Endometrial microvascular endothelial cells (primary cell): ENCODE measurements around the gene ADAM10. TPM values are rescaled to one million over a fixed set of nuclear protein-coding genes. Genes with fewer than 3 reads are reported as not detected.
"Not testable (repeated sequence)": the region's sequence is repeated elsewhere in the genome, so short reads cannot be mapped to it uniquely, and the experiment has no call there.

Source experiments
- in situ Hi-C: cut with HindIII; loops from 2 replicates; pipeline ENCODE4 v1.10.0; 2017; ENCODE audit warnings: low sequenced_read_pairs, low pct_unique_long_range_greater_than_20kb; ENCODE audit errors: inconsistent ontology term
- total RNA-seq: library from RNA; depleted of rRNA; stranded (reverse); fragments of >200 nt; gene quantifications from one replicate; pipeline ENCODE4 v1.2.3, GENCODE V29; 2015; ENCODE audit errors: inconsistent ontology term

Gene ADAM10, protein sequence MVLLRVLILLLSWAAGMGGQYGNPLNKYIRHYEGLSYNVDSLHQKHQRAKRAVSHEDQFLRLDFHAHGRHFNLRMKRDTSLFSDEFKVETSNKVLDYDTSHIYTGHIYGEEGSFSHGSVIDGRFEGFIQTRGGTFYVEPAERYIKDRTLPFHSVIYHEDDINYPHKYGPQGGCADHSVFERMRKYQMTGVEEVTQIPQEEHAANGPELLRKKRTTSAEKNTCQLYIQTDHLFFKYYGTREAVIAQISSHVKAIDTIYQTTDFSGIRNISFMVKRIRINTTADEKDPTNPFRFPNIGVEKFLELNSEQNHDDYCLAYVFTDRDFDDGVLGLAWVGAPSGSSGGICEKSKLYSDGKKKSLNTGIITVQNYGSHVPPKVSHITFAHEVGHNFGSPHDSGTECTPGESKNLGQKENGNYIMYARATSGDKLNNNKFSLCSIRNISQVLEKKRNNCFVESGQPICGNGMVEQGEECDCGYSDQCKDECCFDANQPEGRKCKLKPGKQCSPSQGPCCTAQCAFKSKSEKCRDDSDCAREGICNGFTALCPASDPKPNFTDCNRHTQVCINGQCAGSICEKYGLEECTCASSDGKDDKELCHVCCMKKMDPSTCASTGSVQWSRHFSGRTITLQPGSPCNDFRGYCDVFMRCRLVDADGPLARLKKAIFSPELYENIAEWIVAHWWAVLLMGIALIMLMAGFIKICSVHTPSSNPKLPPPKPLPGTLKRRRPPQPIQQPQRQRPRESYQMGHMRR
- total RNA-seq, result 169 TPM

DNA sequence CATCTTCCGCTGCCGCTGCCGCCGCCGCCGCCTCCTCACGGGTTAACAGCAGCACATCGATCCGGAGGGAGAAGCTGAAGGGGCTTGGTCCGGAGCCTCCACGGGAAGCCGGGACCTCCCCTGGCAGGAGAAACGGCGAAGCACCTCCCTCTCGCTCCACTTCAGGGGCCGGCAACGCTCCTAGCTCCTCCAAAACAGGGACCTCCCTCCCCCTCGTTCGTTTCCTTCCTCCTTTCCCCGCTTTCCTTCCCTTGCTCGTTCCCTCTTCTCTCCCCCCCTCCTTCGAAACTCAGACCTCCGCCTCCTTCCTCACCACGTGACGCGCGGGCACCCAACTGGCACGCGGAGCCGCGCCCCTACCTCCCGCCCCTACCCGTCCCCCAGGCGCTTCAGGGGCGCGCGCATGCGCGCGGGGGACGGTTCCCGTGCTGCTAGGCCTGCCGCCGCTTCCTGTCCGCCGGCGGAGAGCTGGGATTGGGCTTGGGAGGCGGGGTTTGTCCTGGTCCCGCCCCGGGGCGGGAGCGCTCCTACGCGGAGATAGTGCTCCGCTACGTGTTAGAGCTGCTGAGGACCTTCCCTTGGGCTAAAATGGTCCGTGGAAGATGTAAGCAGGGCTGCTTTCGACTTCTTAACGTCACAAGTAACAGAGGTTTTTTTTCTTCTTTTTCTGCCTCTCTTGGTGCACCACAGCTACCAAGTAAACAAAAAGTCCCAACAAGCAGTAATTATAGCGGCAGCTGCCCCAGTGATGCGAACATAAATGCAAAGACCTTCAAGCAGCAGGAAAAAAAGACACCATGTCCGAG, at the start of gene ADAM10:
Gene ADAM10, minus strand, starts transcription at position 176 of the 806 bp plus-strand sequence. Its CDS starts 173 bp downstream, at position 3.
- in situ Hi-C loops, result no loop called here

DNA sequence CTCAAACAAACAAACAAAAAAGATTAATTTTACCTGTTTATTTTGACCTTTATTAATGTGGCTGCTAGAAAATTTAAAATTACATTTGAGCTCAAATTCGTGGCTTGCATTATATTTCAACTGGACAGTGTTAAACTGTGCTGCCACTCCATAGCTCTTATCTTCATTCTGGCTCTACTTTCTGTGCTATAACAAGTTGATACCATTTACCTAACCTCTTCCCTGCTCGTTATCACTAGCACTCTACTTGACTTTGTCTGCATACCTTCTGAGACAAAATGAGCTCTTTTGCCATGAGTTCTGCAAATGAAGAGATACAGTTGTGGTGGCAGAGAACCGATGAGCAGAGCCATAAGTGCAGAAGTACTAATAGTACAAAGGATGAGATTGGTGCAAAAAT, 48.0 kb upstream of the ADAM10 start:
- in situ Hi-C loops, result no loop called here

DNA sequence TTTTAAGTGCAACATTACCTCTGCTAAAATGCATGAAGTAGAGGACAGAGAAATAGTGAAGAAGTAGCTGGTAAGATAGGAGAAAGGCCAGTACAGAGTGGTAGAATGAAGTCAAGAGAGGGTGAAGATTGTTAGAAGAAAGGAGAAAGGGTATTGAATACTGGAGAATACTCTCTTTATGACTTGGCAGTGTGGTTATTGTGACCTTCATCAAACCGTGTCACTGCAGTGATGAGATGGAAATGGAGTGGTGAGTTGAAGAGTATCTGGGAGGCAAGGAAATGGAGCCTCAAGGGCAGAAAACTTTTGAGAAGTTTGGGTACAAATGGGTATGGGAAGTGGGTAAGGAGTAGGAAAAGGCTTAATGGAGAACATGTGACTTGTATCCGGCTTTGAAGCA, 46.3 kb upstream of the ADAM10 start:
- in situ Hi-C loops, result no loop called here

GRCh38 chr15:58793862-58794261, 44.4 kb upstream of the ADAM10 start:
- in situ Hi-C loops, result no loop called here

- in situ Hi-C loops, result no loop called here
Measured at GRCh38 chr15:58788056-58788710, 38.7 kb upstream of the ADAM10 start.

DNA sequence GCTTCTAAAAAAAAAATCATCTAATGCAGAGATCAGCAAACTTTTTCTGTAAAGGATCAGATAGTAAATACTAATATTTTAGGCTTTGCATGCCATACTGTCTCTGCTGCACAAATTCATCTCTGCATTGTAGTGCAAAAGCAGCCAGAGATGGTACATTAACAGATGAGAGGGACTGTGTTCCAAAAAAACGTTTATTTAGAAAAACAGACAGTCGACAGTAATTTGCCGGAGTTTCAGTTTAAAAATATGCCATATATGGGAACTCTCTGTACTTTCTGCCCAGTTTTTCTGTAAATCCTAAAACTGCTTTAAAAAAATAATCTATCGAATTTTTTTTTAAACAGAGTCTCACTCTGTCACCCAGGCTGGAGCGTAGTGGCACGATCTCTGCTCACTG, 35.8 kb upstream of the ADAM10 start:
- in situ Hi-C loops, result no loop called here

GRCh38 chr15:58779554-58779953, 30.0 kb upstream of the ADAM10 start:
- in situ Hi-C loops, result no loop called here

DNA sequence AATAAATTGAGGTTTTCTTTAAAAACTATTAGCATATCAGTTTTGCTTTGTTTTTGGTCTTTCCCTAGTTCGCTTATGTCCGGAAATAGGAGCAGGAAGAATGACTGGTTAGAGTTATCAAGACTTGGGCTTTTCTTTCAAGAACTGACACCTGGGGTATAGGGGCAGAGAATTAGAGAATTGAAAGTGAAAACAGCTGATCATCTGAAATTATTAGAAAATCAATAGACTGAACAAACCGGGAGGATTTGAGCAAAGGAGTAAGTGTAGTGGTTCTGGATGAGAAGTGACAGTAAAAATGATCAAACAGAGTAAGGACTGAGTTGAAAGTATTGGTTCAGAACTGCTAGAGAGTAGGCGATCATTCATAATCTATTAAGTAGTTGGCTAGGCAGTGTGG, 27.6 kb upstream of the ADAM10 start:
- in situ Hi-C loops, result no loop called here

DNA sequence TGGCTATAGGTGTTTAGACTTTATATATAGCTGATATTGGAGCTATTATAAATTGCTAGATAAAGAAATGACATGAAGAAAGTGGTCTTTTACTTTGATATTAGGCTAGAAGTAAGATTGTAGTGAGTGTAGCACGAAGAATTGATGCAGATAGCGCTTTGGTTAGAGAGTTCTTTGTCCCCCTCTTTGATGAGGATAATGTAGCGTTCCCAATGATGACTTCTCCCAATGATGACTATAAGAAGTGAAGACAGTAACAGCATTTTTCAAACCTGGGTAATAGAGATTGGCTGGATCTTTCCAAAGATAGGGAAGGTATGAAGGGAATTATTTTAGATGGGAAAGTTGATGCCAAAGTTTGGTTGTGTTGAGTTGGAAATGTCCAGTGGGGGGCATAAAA, 25.9 kb upstream of the ADAM10 start:
- in situ Hi-C loops, result no loop called here

- in situ Hi-C loops, result no loop called here
Measured at GRCh38 chr15:58773024-58773423, 23.5 kb upstream of the ADAM10 start.

GRCh38 chr15:58771621-58772250, 22.2 kb upstream of the ADAM10 start:
- in situ Hi-C loops, result no loop called here

GRCh38 chr15:58770857-58771620, 21.5 kb upstream of the ADAM10 start, which contains the start of gene MINDY2:
Gene MINDY2, plus strand, starts transcription at chr15:58771302. Its CDS starts 94 bp downstream, at chr15:58771396.
- in situ Hi-C loops, result no loop called here

GRCh38 chr15:58770519-58770856, 21.0 kb upstream of the ADAM10 start:
- in situ Hi-C loops, result no loop called here

DNA sequence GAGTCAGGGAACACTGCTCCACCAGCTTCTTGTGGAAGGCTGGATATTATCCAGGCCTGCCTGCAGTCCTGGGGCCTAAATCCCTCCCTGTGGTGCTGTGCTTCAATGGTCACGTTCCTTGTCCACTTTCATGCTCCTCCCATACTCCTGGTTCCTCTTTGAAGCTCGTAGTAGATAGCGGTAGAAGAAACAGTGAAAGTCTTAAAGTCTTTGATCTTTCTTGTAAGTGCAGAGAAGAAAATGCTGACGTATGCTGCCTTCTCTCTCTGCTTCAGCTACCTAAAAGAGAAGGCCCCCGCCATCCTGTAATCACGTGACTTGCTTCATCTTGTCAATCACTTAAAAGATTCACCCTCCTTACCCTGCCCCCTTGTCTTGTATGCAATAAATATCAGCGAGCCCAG, 19.1 kb upstream of the ADAM10 start:
- in situ Hi-C loops, result not testable (repeated sequence)

GRCh38 chr15:58766290-58766689, 16.8 kb upstream of the ADAM10 start:
- in situ Hi-C loops, result no loop called here

DNA sequence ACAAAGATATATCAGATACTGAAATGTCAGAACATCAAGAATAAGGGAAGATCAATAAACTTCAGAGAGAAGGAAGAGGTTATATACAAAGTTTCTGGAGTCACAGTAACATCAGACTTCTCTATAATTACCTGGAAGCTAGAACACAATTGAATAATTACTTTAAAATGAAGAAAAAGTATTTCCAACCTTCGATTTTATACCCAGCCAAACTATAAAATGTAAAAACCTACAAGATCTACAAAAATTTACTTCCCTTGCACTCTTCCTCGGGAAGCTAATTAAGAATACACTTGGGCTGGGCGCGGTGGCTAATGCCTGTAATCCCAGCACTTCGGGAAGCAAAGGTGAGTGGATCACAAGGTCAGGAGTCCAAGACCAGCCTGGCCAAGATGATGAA, 15.0 kb upstream of the ADAM10 start:
- in situ Hi-C loops, result no loop called here

DNA sequence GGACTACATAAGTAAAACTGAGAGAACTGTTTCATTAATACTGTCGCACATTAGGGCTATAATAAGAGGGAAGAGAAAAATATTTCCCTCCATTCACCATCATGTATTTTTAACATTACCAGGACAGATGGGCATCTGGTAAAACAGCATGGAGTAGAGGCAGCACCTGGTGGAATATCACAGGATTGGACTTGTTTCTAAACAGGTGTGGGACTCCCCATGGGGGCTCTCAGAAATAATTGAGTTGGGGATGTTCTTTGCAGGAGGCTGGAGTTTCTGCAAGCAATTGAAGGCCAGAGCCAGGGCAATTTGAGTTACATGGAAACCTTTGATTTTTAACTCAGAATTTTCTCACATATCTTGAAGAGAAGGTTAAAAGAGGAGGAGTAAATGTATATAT, 13.2 kb upstream of the ADAM10 start:
- in situ Hi-C loops, result no loop called here

- in situ Hi-C loops, result no loop called here
Measured at GRCh38 chr15:58762285-58762684, 12.8 kb upstream of the ADAM10 start.
